ENCODE measurements around the gene ARHGAP6.

- no peak for TF ChIP-seq EZH2 (IDR thresholded peaks at IDR 0.05)
- TF ChIP-seq, protein P1, sequence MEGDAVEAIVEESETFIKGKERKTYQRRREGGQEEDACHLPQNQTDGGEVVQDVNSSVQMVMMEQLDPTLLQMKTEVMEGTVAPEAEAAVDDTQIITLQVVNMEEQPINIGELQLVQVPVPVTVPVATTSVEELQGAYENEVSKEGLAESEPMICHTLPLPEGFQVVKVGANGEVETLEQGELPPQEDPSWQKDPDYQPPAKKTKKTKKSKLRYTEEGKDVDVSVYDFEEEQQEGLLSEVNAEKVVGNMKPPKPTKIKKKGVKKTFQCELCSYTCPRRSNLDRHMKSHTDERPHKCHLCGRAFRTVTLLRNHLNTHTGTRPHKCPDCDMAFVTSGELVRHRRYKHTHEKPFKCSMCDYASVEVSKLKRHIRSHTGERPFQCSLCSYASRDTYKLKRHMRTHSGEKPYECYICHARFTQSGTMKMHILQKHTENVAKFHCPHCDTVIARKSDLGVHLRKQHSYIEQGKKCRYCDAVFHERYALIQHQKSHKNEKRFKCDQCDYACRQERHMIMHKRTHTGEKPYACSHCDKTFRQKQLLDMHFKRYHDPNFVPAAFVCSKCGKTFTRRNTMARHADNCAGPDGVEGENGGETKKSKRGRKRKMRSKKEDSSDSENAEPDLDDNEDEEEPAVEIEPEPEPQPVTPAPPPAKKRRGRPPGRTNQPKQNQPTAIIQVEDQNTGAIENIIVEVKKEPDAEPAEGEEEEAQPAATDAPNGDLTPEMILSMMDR (IDR thresholded peaks at IDR 0.05), result no peak
Measured at GRCh38 chrX:11525685-11526084, 140.0 kb downstream of the ARHGAP6 start.

Measured in neural progenitor cell (in vitro differentiated cells).